Measurements from ENCODE around the gene ZNF143.
"Not testable (repeated sequence)": the region's sequence is repeated elsewhere in the genome, so short reads cannot be mapped to it uniquely, and the experiment has no call there.

ZNF143 gene

GRCh38 chr11:9460322-9461062 lies at the start of gene ZNF143:
Gene ZNF143, plus strand, starts transcription at chr11:9461012. Its CDS starts 10,297 bp downstream, at chr11:9471309.
- DNase-seq (ENCODE audit: low spot score), result peak; percentile 95
- in situ Hi-C loops (cut with MboI; ENCODE audit: low pct_unique_long_range_greater_than_20kb, low sequenced_read_pairs, unreplicated experiment), result no loop called here
- peak; percentile 63 for TF ChIP-seq CTCF (IDR thresholded peaks at IDR 0.05; ENCODE audit: extremely low read depth, insufficient read depth, missing control alignments)

GRCh38 chr11:9428706-9429105 lies 32.1 kb upstream of the ZNF143 start:
- in situ Hi-C loops (cut with MboI; ENCODE audit: low pct_unique_long_range_greater_than_20kb, low sequenced_read_pairs, unreplicated experiment), result no loop called here
- TF ChIP-seq CTCF (IDR thresholded peaks at IDR 0.05; ENCODE audit: extremely low read depth, insufficient read depth, missing control alignments), result no peak
- DNase-seq (ENCODE audit: low spot score), result no peak

GRCh38 chr11:9438611-9439010 lies 22.2 kb upstream of the ZNF143 start:
- TF ChIP-seq CTCF (IDR thresholded peaks at IDR 0.05; ENCODE audit: extremely low read depth, insufficient read depth, missing control alignments), result no peak
- DNase-seq (ENCODE audit: low spot score), result no peak
- in situ Hi-C loops (cut with MboI; ENCODE audit: low pct_unique_long_range_greater_than_20kb, low sequenced_read_pairs, unreplicated experiment), result no loop called here

GRCh38 chr11:9446230-9446629 lies 14.6 kb upstream of the ZNF143 start:
- in situ Hi-C loops (cut with MboI; ENCODE audit: low pct_unique_long_range_greater_than_20kb, low sequenced_read_pairs, unreplicated experiment), result no loop called here
- DNase-seq (ENCODE audit: low spot score), result no peak
- no peak for TF ChIP-seq CTCF (IDR thresholded peaks at IDR 0.05; ENCODE audit: extremely low read depth, insufficient read depth, missing control alignments)

- TF ChIP-seq CTCF (IDR thresholded peaks at IDR 0.05; ENCODE audit: extremely low read depth, insufficient read depth, missing control alignments), result no peak
- in situ Hi-C loops (cut with MboI; ENCODE audit: low pct_unique_long_range_greater_than_20kb, low sequenced_read_pairs, unreplicated experiment), result no loop called here
- DNase-seq (ENCODE audit: low spot score), result no peak
Measured at GRCh38 chr11:9448576-9449352, 12.0 kb upstream of the ZNF143 start.

- DNase-seq (ENCODE audit: low spot score); in situ Hi-C loops (cut with MboI; ENCODE audit: low pct_unique_long_range_greater_than_20kb, low sequenced_read_pairs, unreplicated experiment): not testable (repeated sequence)
Measured at GRCh38 chr11:9452023-9452422, 8.8 kb upstream of the ZNF143 start.

GRCh38 chr11:9455722-9456121 lies 5.1 kb upstream of the ZNF143 start:
- in situ Hi-C loops (cut with MboI; ENCODE audit: low pct_unique_long_range_greater_than_20kb, low sequenced_read_pairs, unreplicated experiment), result no loop called here
- no peak for DNase-seq (ENCODE audit: low spot score)
- TF ChIP-seq CTCF (IDR thresholded peaks at IDR 0.05; ENCODE audit: extremely low read depth, insufficient read depth, missing control alignments), result no peak
